Tibial nerve (tissue), 4 donors: ENCODE results near the gene PPCS. TPM values are rescaled to one million over a fixed set of nuclear protein-coding genes. Genes with fewer than 3 reads are reported as not detected.

Experiments
- DNase-seq, 2 donors: peaks; one replicate each; pipeline ENCODE4 v3.0.0-alpha.2; 2019; ENCODE audit warnings: low spot score in 2 of 2
- H3K27ac ChIP-seq, 4 donors: fragments of 200-600 bp; sonication (generic) in 3 of 4; one replicate each; pipeline ENCODE4 v1.5.1; 2017 to 2019; ENCODE audit warnings: mild to moderate bottlenecking in 1 of 4
- H3K27me3 ChIP-seq, 2 donors: fragments of 200-600 bp; sonication (generic) in 1 of 2; one replicate each; pipeline versions ENCODE4 v1.5.1 to v1.6.0; 2017 to 2019
- H3K36me3 ChIP-seq, 3 donors: fragments of 200-600 bp; sonication (generic); one replicate each; pipeline ENCODE4 v1.5.1; 2018 to 2019
- H3K4me1 ChIP-seq, 4 donors: fragments of 200-600 bp; sonication (generic) in 3 of 4; one replicate each; pipeline ENCODE4 v1.5.1; 2017 to 2019
- H3K4me3 ChIP-seq, 4 donors: fragments of 200-600 bp; sonication (generic) in 3 of 4; one replicate each; pipeline ENCODE4 v1.5.1; 2017 to 2019; ENCODE audit warnings: mild to moderate bottlenecking in 1 of 4, moderate library complexity in 1 of 4
- H3K9me3 ChIP-seq, 4 donors: fragments of 200-600 bp; sonication (generic) in 3 of 4; one replicate each; pipeline ENCODE4 v1.5.1; 2017 to 2019
- EP300 ChIP-seq, 2 donors: sonication (generic); formaldehyde crosslinking; IDR thresholded peaks; one replicate each; pipeline ENCODE4 v1.6.1; 2017; ENCODE audit warnings: antibody characterized with exemption in 2 of 2, mild to moderate bottlenecking in 1 of 2
- POLR2A ChIP-seq, 2 donors: fragments of 450-650 bp; IDR thresholded peaks; one replicate each; pipeline ENCODE4 v1.6.1; 2017; ENCODE audit warnings: antibody characterized with exemption in 2 of 2, mild to moderate bottlenecking in 2 of 2, moderate library complexity in 2 of 2
- WGBS, 2 donors: methylation state at CpG; one replicate each; pipeline ENCODE4 v1.1.5; 2018; 5-methylcytosine and 5-hydroxymethylcytosine counted together
- total RNA-seq, 4 donors: library from RNA; depleted of rRNA; stranded (reverse); fragments of >200 nt; gene quantifications; one replicate each; pipeline ENCODE4 v1.1.0, GENCODE V29; 2016
- TF ChIP-seq, protein P1 (sequence below), 5 experiments: fragments of 200-600 bp in 3 of 5; fragments of 450-650 bp in 2 of 5; sonication (generic) in 3 of 5; IDR thresholded peaks; one replicate each; pipeline ENCODE4 v1.5.1; 2016 to 2019; ENCODE audit warnings: antibody characterized with exemption in 5 of 5, mild to moderate bottlenecking in 3 of 5, moderate library complexity in 2 of 5

Gene PPCS
- 10 to 100 TPM; 21.8 to 50.1 (median 43.0) TPM for total RNA-seq

DNA sequence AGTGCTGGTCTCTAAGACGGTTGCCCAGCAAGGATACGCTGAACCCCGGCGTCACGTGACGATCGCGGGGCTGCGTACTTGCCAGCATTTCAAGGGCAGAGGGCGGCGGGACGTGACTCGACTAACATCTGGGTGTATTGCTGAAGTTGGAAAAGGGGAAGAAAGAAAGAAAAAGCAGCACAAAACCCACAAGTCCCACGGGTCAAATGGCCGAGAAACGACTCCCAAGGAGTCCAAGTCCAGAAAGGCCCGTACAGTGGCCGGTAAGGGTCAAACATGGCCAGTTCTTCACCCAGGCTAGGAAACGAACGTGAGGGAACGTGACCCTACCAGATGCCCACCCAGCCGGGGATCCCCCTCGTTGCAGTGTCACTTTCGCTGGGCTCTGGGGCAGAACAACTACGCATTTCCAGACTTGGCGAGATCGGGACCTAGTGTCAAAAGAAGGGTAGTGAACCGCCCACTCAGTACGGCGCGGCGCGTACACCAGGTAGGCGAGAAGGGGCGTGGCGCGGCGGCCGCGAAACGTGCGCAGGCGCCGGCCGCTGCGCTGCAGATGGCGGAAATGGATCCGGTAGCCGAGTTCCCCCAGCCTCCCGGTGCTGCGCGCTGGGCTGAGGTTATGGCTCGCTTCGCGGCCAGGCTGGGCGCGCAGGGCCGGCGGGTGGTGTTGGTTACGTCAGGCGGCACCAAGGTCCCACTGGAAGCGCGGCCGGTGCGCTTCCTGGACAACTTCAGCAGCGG lies at the start of gene PPCS, which contains the start of gene ZMYND12:
TSS of gene PPCS (plus strand) at position 534 of the 744 bp plus-strand sequence. CDS start at position 557, 23 bp downstream.
TSS of gene ZMYND12 (minus strand) at position 13 of the 744 bp plus-strand sequence. CDS start 25 bp downstream, outside the sequence.
- H3K9me3 ChIP-seq: no peaks in the 10 kb centered on the region
- peak; percentile 77 to 89 for DNase-seq
- 0% methylated on average over 36 to 42 of the region's 66 CpGs for WGBS, 2 donors
- peaks cover 0 to 29% (median 0%) of the 10 kb centered on the region in 3 donors for H3K36me3 ChIP-seq
- H3K27me3 ChIP-seq: no peaks in the 10 kb centered on the region
- peak within 1 kb of the TSS; percentile 70 to 93 (median 92) for H3K27ac ChIP-seq
- TF ChIP-seq, protein P1, sequence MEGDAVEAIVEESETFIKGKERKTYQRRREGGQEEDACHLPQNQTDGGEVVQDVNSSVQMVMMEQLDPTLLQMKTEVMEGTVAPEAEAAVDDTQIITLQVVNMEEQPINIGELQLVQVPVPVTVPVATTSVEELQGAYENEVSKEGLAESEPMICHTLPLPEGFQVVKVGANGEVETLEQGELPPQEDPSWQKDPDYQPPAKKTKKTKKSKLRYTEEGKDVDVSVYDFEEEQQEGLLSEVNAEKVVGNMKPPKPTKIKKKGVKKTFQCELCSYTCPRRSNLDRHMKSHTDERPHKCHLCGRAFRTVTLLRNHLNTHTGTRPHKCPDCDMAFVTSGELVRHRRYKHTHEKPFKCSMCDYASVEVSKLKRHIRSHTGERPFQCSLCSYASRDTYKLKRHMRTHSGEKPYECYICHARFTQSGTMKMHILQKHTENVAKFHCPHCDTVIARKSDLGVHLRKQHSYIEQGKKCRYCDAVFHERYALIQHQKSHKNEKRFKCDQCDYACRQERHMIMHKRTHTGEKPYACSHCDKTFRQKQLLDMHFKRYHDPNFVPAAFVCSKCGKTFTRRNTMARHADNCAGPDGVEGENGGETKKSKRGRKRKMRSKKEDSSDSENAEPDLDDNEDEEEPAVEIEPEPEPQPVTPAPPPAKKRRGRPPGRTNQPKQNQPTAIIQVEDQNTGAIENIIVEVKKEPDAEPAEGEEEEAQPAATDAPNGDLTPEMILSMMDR (IDR thresholded peaks at IDR 0.05): peak in 2 of 5 experiments; percentile 64 to 70
- TF ChIP-seq EP300 (IDR thresholded peaks at IDR 0.05) (peak in 1 of 2 donors; percentile 82), POLR2A (IDR thresholded peaks at IDR 0.05) (peak in 1 of 2 donors; percentile 39)
- peak within 1 kb of the TSS; percentile 61 to 96 (median 90) for H3K4me3 ChIP-seq
- H3K4me1 ChIP-seq: peaks cover 0 to 24% (median 9%) of the 10 kb centered on the region in 4 donors

DNA sequence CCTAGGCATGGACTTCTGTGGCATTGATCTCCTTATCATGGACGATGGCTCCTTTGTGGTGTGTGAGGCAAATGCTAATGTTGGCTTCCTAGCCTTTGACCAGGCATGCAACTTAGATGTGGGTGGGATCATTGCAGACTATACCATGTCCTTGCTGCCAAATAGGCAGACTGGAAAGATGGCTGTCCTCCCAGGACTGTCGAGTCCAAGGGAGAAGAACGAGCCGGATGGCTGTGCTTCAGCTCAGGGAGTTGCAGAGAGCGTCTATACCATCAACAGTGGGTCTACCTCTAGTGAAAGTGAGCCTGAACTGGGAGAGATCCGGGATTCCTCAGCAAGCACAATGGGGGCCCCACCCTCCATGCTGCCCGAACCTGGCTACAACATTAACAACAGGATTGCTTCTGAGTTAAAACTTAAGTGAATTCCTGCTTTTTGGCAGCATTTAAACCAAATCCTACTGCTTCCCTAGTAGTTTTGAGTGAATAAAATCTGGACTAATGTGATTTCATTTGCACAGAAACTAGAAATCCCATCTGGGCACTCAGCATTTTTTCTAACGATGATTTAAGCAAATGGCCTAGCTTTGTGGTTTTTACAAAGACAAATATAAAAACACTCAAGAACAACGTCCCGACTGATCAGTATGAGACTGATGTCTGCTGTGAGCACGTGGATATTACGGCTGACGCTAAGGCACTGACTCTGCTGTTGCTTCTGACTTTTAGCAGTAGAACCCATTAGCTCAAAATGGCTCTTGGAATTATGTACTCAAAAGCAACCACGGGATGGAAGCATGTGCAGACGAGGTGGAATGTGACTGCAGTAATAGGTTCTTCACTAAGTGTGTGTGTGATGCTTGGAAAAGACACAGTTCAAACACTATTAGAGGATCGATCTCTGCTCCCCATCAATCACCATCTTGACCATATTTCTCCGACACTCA lies 41.5 kb upstream of the PPCS start:
- 84% methylated on average over 17 of the region's 17 CpGs for WGBS, 2 donors
- Histone ChIP-seq H3K27me3 (no peaks in the 10 kb centered on the region), H3K36me3 (no peaks in the 10 kb centered on the region), H3K4me1 (peaks cover 0 to 5% (median 0%) of the 10 kb centered on the region in 4 donors), H3K27ac (no peak overlapping the region), H3K9me3 (no peaks in the 10 kb centered on the region), H3K4me3 (no peak overlapping the region)
- DNase-seq: no peak
- TF ChIP-seq EP300 (IDR thresholded peaks at IDR 0.05) (no peak), POLR2A (IDR thresholded peaks at IDR 0.05) (no peak)
- TF ChIP-seq, protein P1 (IDR thresholded peaks at IDR 0.05): no peak

DNA sequence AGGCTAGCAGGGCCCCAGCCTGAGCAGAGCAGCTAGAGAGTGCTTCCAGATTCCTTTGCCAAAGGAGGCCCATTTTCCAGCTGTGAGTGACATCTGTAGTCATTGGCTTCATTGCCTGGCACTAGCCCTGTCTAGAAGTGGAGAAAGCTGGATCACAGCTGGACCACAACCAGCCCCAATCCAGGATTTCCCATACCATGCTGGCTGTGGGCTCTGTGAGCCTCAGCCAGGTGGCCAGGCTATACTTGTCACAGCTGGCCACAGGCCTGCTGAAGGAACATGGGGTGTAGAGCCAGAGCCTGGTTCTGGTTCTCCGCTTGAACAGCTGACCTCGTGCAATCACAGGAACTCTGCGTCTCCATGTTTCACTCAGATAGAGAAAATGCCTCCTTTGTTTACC lies 39.2 kb upstream of the PPCS start:
- H3K27me3 ChIP-seq: no peaks in the 10 kb centered on the region
- DNase-seq: no peak
- no peak overlapping the region for H3K4me3 ChIP-seq
- TF ChIP-seq EP300 (IDR thresholded peaks at IDR 0.05): no peak
- TF ChIP-seq, protein P1 (IDR thresholded peaks at IDR 0.05): no peak
- TF ChIP-seq POLR2A (IDR thresholded peaks at IDR 0.05): no peak
- H3K36me3 ChIP-seq: no peaks in the 10 kb centered on the region
- H3K9me3 ChIP-seq: no peaks in the 10 kb centered on the region
- WGBS, 2 donors: 45 to 60% methylated on average over 3 of the region's 3 CpGs
- no peak overlapping the region for H3K27ac ChIP-seq
- peaks cover 0 to 16% (median 4%) of the 10 kb centered on the region in 4 donors for H3K4me1 ChIP-seq

GRCh38 chr1:42418516-42418915 lies 37.8 kb upstream of the PPCS start:
- no peaks in the 10 kb centered on the region for H3K9me3 ChIP-seq
- no peaks in the 10 kb centered on the region for H3K27me3 ChIP-seq
- H3K4me3 ChIP-seq: no peak overlapping the region
- no peak overlapping the region for H3K27ac ChIP-seq
- H3K36me3 ChIP-seq: no peaks in the 10 kb centered on the region
- DNase-seq: no peak
- peaks cover 0 to 16% (median 4%) of the 10 kb centered on the region in 4 donors for H3K4me1 ChIP-seq
- 84 to 94% methylated on average over 1 of the region's 1 CpG for WGBS, 2 donors
- TF ChIP-seq, protein P1 (IDR thresholded peaks at IDR 0.05): no peak
- TF ChIP-seq POLR2A (IDR thresholded peaks at IDR 0.05) (no peak), EP300 (IDR thresholded peaks at IDR 0.05) (no peak)
